SK-N-DZ (cell line): ENCODE data around the gene VCX3B. TPM values are rescaled to one million over a fixed set of nuclear protein-coding genes. Genes with fewer than 3 reads are reported as not detected.
"Not testable (repeated sequence)": the region's sequence is repeated elsewhere in the genome, so short reads cannot be mapped to it uniquely, and the experiment has no call there.

Experiments used
- DNase-seq: peaks from one replicate; pipeline ENCODE4 v3.0.0-alpha.2; 2015; ENCODE audit warnings: low spot score
- polyA plus RNA-seq, 2 experiments: library from polyadenylated mRNA; depleted of rRNA; stranded (reverse); fragments of >200 nt; gene quantifications; 2 replicates each; pipeline ENCODE4 v1.2.3, GENCODE V29; 2014

The VCX3B gene
- not detected in 2 replicates for polyA plus RNA-seq (2014; cell fraction: cytosol; rRNA removed)
- not detected in 2 replicates for polyA plus RNA-seq (2014; cell fraction: nucleus; rRNA removed)

DNA sequence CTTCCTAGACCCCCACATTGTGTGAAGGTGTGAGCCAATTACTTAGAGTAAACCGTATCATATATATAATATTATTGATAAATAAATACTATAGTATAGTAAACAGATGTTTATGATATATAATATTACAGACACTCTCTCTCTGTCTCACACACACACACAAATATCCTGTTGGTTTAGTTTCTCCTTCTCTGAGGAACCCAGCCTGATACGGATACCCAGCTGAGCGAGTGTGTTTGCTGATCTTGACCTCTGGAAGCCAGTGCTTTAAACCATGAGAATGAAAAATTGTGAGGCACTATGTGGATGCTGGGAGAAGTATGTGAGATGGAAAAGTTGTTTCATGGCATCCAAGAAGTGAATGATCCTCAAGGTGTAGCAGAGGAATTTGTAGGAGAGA, at the start of gene VCX3B:
Gene VCX3B (plus strand): TSS at position 301 of the 400 bp plus-strand sequence. CDS start 621 bp downstream, outside the sequence.
- not testable (repeated sequence) for DNase-seq

DNA sequence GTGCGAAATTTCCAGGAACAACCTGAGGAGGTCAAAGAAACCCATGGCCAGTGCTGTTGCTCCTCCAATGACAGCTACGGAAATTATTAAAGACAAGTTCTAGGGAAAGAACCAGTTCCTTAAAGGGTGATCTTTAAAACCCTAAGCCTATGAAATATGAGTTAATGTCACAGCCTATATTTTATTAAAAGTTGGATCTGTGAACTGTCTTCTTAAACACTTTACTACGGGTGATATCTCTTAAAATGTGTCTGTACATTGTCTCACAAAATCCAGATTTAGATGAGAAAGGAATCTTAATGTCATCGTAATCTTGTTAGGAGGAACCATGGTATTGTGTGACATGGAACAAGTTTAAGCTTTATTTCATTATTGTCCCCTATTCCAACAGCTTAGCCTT, 46.3 kb upstream of the VCX3B start:
- peak; percentile 87 for DNase-seq

GRCh38 chrX:8424912-8425311, 39.7 kb upstream of the VCX3B start:
- DNase-seq = no peak

GRCh38 chrX:8429692-8430249, 34.9 kb upstream of the VCX3B start:
- DNase-seq = no peak

- no peak for DNase-seq
Observed at GRCh38 chrX:8430444-8430843, 34.2 kb upstream of the VCX3B start.

GRCh38 chrX:8432396-8432795, 32.2 kb upstream of the VCX3B start:
- DNase-seq = no peak

DNA sequence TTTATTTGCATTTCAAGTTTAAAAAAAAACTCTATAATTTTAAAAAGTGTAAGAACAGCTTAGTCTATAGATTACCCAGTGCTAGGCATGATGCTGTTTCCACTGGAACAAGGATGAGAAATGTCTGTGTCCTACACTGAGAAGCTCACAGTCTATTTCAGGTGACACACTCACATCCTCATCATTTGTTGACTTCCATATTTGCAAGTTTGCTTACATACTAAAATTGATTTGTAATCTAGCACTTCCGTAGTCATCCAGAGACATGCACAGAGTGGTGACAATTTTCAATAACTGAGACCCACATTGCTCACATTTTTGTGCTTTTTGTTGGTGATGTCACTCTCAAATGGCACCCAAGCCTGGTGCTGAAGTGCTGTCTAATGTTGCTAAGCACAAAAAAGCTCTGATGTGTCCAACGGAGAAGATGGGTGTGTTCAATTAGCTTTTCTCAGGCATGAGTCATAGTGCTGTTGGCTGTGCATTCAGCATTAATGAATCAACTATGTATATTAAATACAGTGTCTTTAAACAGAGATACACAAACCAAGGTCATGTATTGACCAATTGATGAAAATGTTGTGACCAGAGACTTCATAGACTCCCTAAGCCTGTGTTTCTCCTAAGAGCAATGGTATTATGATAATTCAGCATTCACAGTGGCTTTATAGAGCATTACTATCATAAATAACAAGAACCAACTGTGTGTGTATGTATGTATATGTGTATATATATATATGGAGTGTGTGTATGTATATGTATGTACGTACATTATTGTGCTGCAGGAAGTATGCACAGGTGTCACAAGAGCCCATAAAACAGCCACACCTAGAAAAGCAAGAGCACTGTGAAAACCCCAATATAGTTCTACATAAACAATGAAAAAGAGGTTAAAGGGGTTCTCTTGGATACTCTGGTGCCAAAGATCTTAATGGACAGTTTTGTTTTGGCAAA, 31.2 kb upstream of the VCX3B start:
- DNase-seq = no peak

GRCh38 chrX:8447368-8447767, 17.3 kb upstream of the VCX3B start:
- DNase-seq = no peak

- not testable (repeated sequence) for DNase-seq
Observed at GRCh38 chrX:8452343-8452742, 12.3 kb upstream of the VCX3B start.

DNA sequence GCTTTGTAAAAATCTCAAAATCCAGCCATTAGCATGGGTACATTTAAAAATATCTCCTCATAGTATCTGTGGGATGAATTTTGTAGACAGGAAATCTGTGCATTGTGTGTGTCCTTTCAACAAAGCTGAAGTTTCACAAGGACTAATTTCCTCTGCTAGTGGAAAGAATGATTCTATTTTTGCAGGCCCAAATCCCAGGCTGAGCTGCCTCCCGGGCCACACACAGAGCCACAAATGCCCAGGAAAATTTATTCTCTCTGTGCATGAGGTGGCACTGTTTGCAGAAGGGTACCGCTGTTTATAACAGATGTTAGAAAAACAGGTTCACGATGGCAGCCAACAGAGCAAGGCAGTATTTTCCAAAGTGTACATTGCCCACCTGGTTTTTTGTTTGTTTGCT, 11.0 kb upstream of the VCX3B start:
- no peak for DNase-seq

GRCh38 chrX:8455557-8455956, 9.1 kb upstream of the VCX3B start:
- DNase-seq = no peak

GRCh38 chrX:8462488-8462887, 2.1 kb upstream of the VCX3B start:
- DNase-seq = no peak

DNA sequence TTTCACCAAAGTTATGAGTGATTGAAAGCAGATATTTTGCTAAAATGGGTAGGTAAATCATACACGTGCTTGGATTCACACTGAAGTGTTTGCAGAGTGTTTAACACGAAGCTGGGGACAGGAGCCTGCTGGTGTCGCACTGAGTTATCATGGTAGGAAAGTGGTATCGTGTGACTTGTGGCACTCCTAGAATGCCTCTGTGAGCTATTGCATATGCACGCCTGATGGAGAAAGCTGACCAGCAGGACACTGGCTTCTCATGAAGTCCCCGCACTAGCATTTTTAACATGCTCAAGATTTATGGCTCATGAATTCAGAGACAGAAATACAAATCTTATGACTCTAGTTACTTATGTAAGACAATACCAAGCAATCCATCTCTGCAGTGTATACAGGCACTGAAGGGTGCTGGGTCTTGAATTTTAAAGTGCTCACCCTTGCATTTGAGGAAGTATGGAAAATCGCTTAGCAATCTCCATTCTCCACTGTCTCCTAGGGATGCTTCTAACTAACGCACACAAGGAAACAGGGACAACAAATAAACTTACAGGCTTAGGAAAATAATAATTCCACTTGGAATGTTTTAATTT, 19.8 kb downstream of the VCX3B start:
- DNase-seq = no peak

- not testable (repeated sequence) for DNase-seq
Observed at GRCh38 chrX:8495036-8495435, 30.4 kb downstream of the VCX3B start.

- no peak for DNase-seq
Observed at GRCh38 chrX:8500203-8500602, 35.6 kb downstream of the VCX3B start.

DNA sequence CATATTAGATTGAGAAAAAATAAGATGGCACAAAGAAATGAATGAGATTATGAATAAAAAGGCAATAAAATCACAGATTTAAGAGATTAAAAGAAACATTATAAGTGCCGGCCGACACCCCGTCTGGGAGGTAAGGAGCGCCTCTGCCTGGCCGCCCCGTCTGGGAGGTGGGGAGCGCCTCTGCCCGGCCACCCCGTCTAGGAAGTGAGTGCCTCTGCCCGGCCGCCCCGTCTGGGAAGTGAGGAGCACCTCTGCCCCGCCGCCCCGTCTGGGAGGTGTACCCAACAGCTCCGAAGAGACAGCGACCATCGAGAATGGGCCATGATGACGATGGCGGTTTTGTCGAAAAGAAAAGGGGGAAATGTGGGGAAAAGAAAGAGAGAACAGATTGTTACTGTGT, 37.5 kb downstream of the VCX3B start:
- not testable (repeated sequence) for DNase-seq

DNA sequence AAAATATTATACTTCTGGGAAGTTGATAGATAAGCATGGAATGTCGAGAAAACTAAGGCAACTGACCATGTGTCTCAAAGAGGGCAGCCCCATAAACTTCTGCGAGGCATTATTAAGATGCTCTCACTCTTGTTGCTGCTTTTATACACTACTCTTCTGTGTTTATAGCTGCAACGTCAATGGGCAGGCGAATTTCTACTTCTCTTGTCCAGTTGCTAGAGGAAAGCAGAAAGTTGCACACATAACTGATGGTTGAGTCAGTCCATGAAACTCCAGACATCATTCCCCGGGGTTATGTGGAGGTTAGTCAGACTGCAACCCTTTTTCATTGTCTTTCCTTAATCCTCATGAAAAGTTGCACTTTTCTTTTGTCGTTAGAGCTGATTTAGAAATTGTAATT, 39.8 kb downstream of the VCX3B start:
- no peak for DNase-seq
